Thoracic aorta (tissue), 2 donors: ENCODE data around the gene PNKD. TPM values are rescaled to one million over a fixed set of nuclear protein-coding genes. Genes with fewer than 3 reads are reported as not detected.

Experiments used
- ATAC-seq: fragments of 150-250 bp; one replicate; pipeline ENCODE4 v1.8.0; 2017; ENCODE audit warnings: low read depth; ENCODE audit not compliant: insufficient number of reproducible peaks, low FRiP score
- DNase-seq: peaks from one replicate; pipeline ENCODE4 v3.0.0-alpha.2; 2020; ENCODE audit warnings: low spot score
- H3K27ac ChIP-seq, 2 donors: fragments of 200-600 bp; sonication (generic); 1 replicate in 1 of 2; 2 replicates in 1 of 2; pipeline ENCODE4 v1.5.1; 2016; ENCODE audit warnings: mild to moderate bottlenecking in 2 of 2, moderate library complexity in 2 of 2
- H3K27me3 ChIP-seq: fragments of 200-600 bp; sonication (generic); replicated peaks from 2 replicates; pipeline ENCODE4 v1.6.0; 2016; ENCODE audit warnings: mild to moderate bottlenecking; ENCODE audit not compliant: insufficient read depth
- H3K36me3 ChIP-seq: fragments of 200-600 bp; sonication (generic); one replicate; pipeline ENCODE4 v1.5.1; 2016
- H3K4me1 ChIP-seq, 2 donors: fragments of 200-600 bp; sonication (generic); 1 replicate in 1 of 2; 2 replicates in 1 of 2; pipeline versions ENCODE4 v1.5.1 to v1.6.0; 2016; ENCODE audit warnings: low read depth in 2 of 2, mild to moderate bottlenecking in 1 of 2; ENCODE audit not compliant: control insufficient read depth in 1 of 2
- H3K4me3 ChIP-seq: fragments of 200-600 bp; sonication (generic); 2 replicates; pipeline ENCODE4 v1.5.1; 2016; ENCODE audit warnings: mild to moderate bottlenecking
- H3K9me3 ChIP-seq: fragments of 200-600 bp; sonication (generic); 2 replicates; pipeline ENCODE4 v1.5.1; 2016
- total RNA-seq, 2 donors: library from RNA; depleted of rRNA; stranded (reverse); fragments of >200 nt; gene quantifications; one replicate each; pipeline versions ENCODE4 v1.1.0 to v1.2.3, GENCODE V29; 2016
- TF ChIP-seq, protein P1 (sequence below): fragments of 200-600 bp; sonication (generic); IDR thresholded peaks from one replicate; pipeline ENCODE4 v1.5.1; 2019; ENCODE audit warnings: antibody characterized with exemption

Gene PNKD, protein sequence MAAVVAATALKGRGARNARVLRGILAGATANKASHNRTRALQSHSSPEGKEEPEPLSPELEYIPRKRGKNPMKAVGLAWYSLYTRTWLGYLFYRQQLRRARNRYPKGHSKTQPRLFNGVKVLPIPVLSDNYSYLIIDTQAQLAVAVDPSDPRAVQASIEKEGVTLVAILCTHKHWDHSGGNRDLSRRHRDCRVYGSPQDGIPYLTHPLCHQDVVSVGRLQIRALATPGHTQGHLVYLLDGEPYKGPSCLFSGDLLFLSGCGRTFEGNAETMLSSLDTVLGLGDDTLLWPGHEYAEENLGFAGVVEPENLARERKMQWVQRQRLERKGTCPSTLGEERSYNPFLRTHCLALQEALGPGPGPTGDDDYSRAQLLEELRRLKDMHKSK
- 10 to 100 TPM; 19.4 to 38.4 TPM for total RNA-seq

GRCh38 chr2:218269900-218270720 is at the start of gene PNKD, which contains the start of gene AAMP:
Gene PNKD (plus strand): TSS chr2:218270519. CDS start chr2:218270536, 17 bp downstream.
Gene AAMP (minus strand): TSS chr2:218270137. CDS start chr2:218270086, 51 bp downstream.
- H3K9me3 ChIP-seq: no peaks in the 10 kb centered on the region
- ATAC-seq: peak; percentile 87
- DNase-seq: peak; percentile 99
- peak within 1 kb of the TSS; percentile 69 to 81 for H3K27ac ChIP-seq
- H3K4me3 ChIP-seq: peak within 1 kb of the TSS; percentile 84
- H3K36me3 ChIP-seq: peaks cover 38% of the 10 kb centered on the region
- H3K4me1 ChIP-seq: peaks cover 29 to 51% of the 10 kb centered on the region in 2 donors
- TF ChIP-seq, protein P1, sequence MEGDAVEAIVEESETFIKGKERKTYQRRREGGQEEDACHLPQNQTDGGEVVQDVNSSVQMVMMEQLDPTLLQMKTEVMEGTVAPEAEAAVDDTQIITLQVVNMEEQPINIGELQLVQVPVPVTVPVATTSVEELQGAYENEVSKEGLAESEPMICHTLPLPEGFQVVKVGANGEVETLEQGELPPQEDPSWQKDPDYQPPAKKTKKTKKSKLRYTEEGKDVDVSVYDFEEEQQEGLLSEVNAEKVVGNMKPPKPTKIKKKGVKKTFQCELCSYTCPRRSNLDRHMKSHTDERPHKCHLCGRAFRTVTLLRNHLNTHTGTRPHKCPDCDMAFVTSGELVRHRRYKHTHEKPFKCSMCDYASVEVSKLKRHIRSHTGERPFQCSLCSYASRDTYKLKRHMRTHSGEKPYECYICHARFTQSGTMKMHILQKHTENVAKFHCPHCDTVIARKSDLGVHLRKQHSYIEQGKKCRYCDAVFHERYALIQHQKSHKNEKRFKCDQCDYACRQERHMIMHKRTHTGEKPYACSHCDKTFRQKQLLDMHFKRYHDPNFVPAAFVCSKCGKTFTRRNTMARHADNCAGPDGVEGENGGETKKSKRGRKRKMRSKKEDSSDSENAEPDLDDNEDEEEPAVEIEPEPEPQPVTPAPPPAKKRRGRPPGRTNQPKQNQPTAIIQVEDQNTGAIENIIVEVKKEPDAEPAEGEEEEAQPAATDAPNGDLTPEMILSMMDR: no peak
- no peaks in the 10 kb centered on the region for H3K27me3 ChIP-seq

- DNase-seq: no peak
- Histone ChIP-seq H3K27me3 (no peaks in the 10 kb centered on the region), H3K9me3 (no peaks in the 10 kb centered on the region), H3K27ac (no peak overlapping the region), H3K4me3 (peak overlapping the region; percentile 95), H3K36me3 (peaks cover 6% of the 10 kb centered on the region), H3K4me1 (peaks cover 62 to 75% of the 10 kb centered on the region in 2 donors)
- no peak for ATAC-seq
- TF ChIP-seq, protein P1: no peak
Measured at GRCh38 chr2:218221000-218221399, 49.3 kb upstream of the PNKD start.

GRCh38 chr2:218223046-218223445 is 47.3 kb upstream of the PNKD start:
- peaks cover 68 to 83% of the 10 kb centered on the region in 2 donors for H3K4me1 ChIP-seq
- H3K9me3 ChIP-seq: no peaks in the 10 kb centered on the region
- TF ChIP-seq, protein P1: no peak
- H3K4me3 ChIP-seq: peak overlapping the region; percentile 13
- no peak overlapping the region for H3K27ac ChIP-seq
- ATAC-seq (no peak), DNase-seq (no peak)
- H3K27me3 ChIP-seq: no peaks in the 10 kb centered on the region
- peaks cover 14% of the 10 kb centered on the region for H3K36me3 ChIP-seq

GRCh38 chr2:218224186-218224585 is 46.1 kb upstream of the PNKD start:
- Histone ChIP-seq H3K9me3 (no peaks in the 10 kb centered on the region), H3K4me1 (peaks cover 70 to 84% of the 10 kb centered on the region in 2 donors), H3K27ac (peak overlapping the region in 1 of 2 donors; percentile 42), H3K4me3 (no peak overlapping the region), H3K27me3 (no peaks in the 10 kb centered on the region), H3K36me3 (peaks cover 14% of the 10 kb centered on the region)
- no peak for DNase-seq
- ATAC-seq: no peak
- TF ChIP-seq, protein P1: no peak

DNA sequence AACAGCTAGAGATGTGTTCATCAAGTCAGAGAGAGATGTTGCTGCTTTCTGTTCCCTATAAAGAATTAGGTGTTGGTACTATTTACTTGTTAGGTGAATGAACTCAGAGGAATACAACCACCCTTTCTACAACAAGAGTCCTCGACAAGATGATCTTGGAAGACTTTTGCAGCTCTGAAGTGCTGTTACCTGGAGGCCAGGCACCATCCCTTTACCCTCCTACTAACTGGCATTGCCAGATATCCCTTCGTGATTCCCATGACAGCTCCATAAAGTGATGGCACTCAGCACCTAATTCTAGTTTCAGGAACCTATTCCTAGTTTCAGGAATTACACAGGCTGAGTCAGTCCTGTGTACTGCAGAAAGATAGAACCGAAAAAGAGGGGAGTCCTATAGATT is 43.4 kb upstream of the PNKD start:
- no peaks in the 10 kb centered on the region for H3K9me3 ChIP-seq
- peak overlapping the region in 1 of 2 donors; percentile 95 for H3K27ac ChIP-seq
- TF ChIP-seq, protein P1: no peak
- DNase-seq: no peak
- H3K4me3 ChIP-seq: no peak overlapping the region
- peaks cover 66 to 80% of the 10 kb centered on the region in 2 donors for H3K4me1 ChIP-seq
- ATAC-seq: no peak
- no peaks in the 10 kb centered on the region for H3K27me3 ChIP-seq
- peaks cover 19% of the 10 kb centered on the region for H3K36me3 ChIP-seq
